Mucosa of stomach (tissue), 1 donor: ENCODE measurements around the gene C16orf46.

Experiments used
- H3K27me3 ChIP-seq: one replicate; pipeline ENCODE4 v1.7.0; 2013; ENCODE audit warnings: mild to moderate bottlenecking, low read length; ENCODE audit not compliant: control insufficient read depth, insufficient read depth
- H3K36me3 ChIP-seq: one replicate; pipeline ENCODE4 v1.7.0; 2013; ENCODE audit warnings: low read length; ENCODE audit not compliant: control insufficient read depth, insufficient read depth
- H3K4me1 ChIP-seq: one replicate; pipeline ENCODE4 v1.7.0; 2013; ENCODE audit warnings: mild to moderate bottlenecking, low read length; ENCODE audit not compliant: control insufficient read depth, insufficient read depth
- H3K4me3 ChIP-seq: one replicate; pipeline ENCODE4 v1.7.0; 2013; ENCODE audit warnings: low read length
- H3K9ac ChIP-seq: one replicate; pipeline ENCODE4 v1.7.0; 2013; ENCODE audit warnings: mild to moderate bottlenecking, low read length, moderate library complexity
- H3K9me3 ChIP-seq: one replicate; pipeline ENCODE4 v1.7.0; 2013; ENCODE audit warnings: mild to moderate bottlenecking, low read length, moderate library complexity; ENCODE audit not compliant: control insufficient read depth
- donor health status: Pancreatic carcinoma.

C16orf46 gene

GRCh38 chr16:81035975-81036750, 40.9 kb downstream of the C16orf46 start:
- peak overlapping the region; percentile 67 for H3K4me3 ChIP-seq
- no peaks in the 10 kb centered on the region for H3K27me3 ChIP-seq
- H3K4me1 ChIP-seq: peaks cover 6% of the 10 kb centered on the region
- H3K9me3 ChIP-seq: no peaks in the 10 kb centered on the region
- peak overlapping the region; percentile 64 for H3K9ac ChIP-seq
- no peaks in the 10 kb centered on the region for H3K36me3 ChIP-seq

DNA sequence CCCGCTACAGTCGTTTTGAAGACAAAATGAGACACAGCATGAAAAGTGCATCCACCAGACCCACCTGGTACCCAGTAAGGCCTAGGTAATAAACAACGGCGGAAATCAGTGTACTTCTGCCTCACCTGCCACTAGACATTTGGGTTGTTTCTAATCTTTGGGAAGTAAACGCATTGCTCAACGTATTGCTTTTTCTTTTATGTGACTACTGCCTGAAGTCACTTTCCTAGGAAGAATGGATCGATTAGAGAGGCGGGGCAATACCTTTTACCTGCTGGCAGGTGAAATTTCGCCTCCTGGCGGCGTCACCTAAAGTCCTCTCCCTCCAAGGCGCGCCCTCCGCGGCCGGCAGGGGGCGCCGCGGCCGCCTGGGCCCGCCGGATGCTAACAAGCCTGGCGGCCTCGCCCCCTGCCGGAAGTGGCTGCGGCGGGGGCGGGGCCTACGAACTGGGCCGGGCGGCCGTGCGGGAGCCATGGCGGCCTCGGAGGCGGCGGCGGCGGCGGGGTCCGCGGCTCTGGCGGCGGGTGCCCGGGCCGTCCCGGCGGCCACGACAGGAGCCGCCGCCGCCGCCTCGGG, 41.6 kb downstream of the C16orf46 start, which contains the start of gene ATMIN:
Gene ATMIN (plus strand): TSS at position 445 of the 577 bp plus-strand sequence. CDS start 29 bp downstream, at position 474.
- H3K4me3 ChIP-seq: peak within 1 kb of the TSS; percentile 67
- peak within 1 kb of the TSS; percentile 64 for H3K9ac ChIP-seq
- no peaks in the 10 kb centered on the region for H3K36me3 ChIP-seq
- peaks cover 6% of the 10 kb centered on the region for H3K4me1 ChIP-seq
- H3K9me3 ChIP-seq: no peaks in the 10 kb centered on the region
- no peaks in the 10 kb centered on the region for H3K27me3 ChIP-seq

GRCh38 chr16:81029930-81030604, 47.0 kb downstream of the C16orf46 start:
- H3K9ac ChIP-seq: no peak overlapping the region
- H3K36me3 ChIP-seq: no peaks in the 10 kb centered on the region
- no peaks in the 10 kb centered on the region for H3K9me3 ChIP-seq
- H3K4me1 ChIP-seq: no peaks in the 10 kb centered on the region
- H3K27me3 ChIP-seq: no peaks in the 10 kb centered on the region
- H3K4me3 ChIP-seq: no peak overlapping the region

GRCh38 chr16:81026429-81026828, 50.6 kb downstream of the C16orf46 start:
- H3K4me1 ChIP-seq: no peaks in the 10 kb centered on the region
- H3K9me3 ChIP-seq: no peaks in the 10 kb centered on the region
- no peaks in the 10 kb centered on the region for H3K36me3 ChIP-seq
- no peak overlapping the region for H3K4me3 ChIP-seq
- no peak overlapping the region for H3K9ac ChIP-seq
- no peaks in the 10 kb centered on the region for H3K27me3 ChIP-seq

DNA sequence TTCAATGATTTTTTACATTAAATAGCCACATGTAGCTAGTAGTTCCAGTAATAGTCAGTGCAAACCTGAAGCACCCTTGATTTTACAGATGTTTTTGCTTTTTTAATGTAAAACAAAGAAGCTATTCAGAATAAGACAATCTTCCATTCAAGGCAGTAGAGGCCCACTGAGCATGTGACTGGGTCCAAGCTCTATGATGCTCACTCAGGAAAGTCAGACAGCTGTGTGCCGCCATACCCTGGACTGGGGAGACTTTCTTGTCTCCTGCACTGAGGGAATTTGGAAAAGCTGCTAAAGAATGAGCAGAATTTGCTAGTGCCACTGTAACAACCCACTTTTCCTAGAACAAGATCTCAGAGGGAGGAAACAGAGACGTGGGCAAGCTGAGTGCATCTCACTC, 58.5 kb downstream of the C16orf46 start:
- Histone ChIP-seq H3K4me3 (no peak overlapping the region), H3K27me3 (no peaks in the 10 kb centered on the region), H3K4me1 (no peaks in the 10 kb centered on the region), H3K36me3 (no peaks in the 10 kb centered on the region), H3K9me3 (no peaks in the 10 kb centered on the region), H3K9ac (no peak overlapping the region)

DNA sequence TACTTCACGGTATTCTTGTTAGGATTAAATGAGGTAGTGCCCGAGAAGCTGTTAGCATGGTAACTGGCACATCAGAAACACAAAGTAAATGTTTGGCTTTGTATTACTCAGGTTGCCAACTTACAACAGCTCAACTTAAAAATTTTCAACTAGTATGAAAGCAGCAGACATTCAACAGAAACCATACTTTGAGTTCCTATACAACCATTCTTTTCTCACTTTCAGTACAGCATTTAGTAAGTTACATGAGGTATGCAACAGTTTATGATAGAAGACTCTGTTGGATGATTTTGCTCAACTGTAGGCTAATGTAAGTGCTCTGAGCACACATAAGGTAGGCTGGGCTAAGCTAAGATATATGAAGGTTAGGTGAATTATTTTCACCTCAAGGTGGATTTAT, 62.4 kb downstream of the C16orf46 start:
- H3K27me3 ChIP-seq: no peaks in the 10 kb centered on the region
- no peaks in the 10 kb centered on the region for H3K36me3 ChIP-seq
- no peak overlapping the region for H3K9ac ChIP-seq
- no peaks in the 10 kb centered on the region for H3K4me1 ChIP-seq
- H3K9me3 ChIP-seq: no peaks in the 10 kb centered on the region
- H3K4me3 ChIP-seq: no peak overlapping the region

DNA sequence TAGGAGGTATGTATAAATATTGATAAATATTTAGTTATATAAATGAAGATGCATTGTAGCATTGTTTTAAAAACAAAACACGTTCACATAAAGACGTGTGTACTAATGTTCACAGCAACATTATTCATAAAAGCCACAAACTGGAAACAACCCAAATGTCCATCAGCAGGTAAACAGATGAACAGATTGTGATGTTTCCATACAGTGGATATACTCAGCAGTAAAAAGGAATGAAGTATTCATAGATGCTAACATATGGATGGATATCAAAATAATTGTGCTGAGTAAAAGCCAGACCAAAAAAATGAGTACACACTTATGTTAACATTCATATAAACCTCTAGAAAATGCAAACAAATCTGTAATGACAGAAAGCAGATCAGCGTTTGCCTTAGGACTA, 64.1 kb downstream of the C16orf46 start:
- Histone ChIP-seq H3K4me3 (no peak overlapping the region), H3K36me3 (no peaks in the 10 kb centered on the region), H3K9ac (no peak overlapping the region), H3K4me1 (no peaks in the 10 kb centered on the region), H3K9me3 (no peaks in the 10 kb centered on the region), H3K27me3 (no peaks in the 10 kb centered on the region)
